HCT116 (cell line): ENCODE data around the gene ATG16L2. TPM values are rescaled to one million over a fixed set of nuclear protein-coding genes. Genes with fewer than 3 reads are reported as not detected.

Experiments
- ATAC-seq: fragments of 200-7000 bp; cut with Tn5 transposase; 2 replicates; pipeline ENCODE4 v1.9.1; 2020; ENCODE audit warnings: mild to moderate bottlenecking, moderate library complexity
- BruUV-seq: library from RNA; stranded (reverse); fragments of 400-500 nt; replicated peaks from 2 replicates; lab custom pipeline; 2021; lab: Mats Ljungman, UMichigan
- CTCF ChIA-PET: fragments of 300-600 bp; sonication (Branson Sonifier 250); formaldehyde crosslinking; loops from one replicate; lab custom pipeline; 2021; ENCODE audit warnings: antibody characterized with exemption; lab: Charles Lee
- POLR2A ChIA-PET: fragments of 300-600, 350-600 bp; sonication (Branson Sonifier 250); formaldehyde crosslinking; loops from one replicate; lab custom pipeline; 2021; ENCODE audit warnings: antibody characterized with exemption; lab: Charles Lee
- RAD21 ChIA-PET, 2 experiments: fragments of 300-600 bp; sonication (Branson Sonifier 250); formaldehyde crosslinking; loops; one replicate each; lab custom pipeline; 2023; ENCODE audit warnings: low total read pairs in 2 of 2; ENCODE audit not compliant: uncharacterized antibody in 2 of 2, unreplicated experiment in 2 of 2, low non-redundant PET in 1 of 2; lab: Charles Lee
- DNase-seq: peaks from one replicate; pipeline ENCODE4 v3.0.0-alpha.2; 2010; ENCODE audit warnings: low read depth, low spot score
- H2AFZ ChIP-seq: fragments of 200-600 bp; shearing (Covaris generic), sonication (generic); 2 replicates; pipeline ENCODE4 v1.6.1; 2017; ENCODE audit warnings: low read depth, mixed run types, mixed read lengths, antibody characterized with exemption, low read length; ENCODE audit not compliant: poor library complexity, severe bottlenecking
- H3K27ac ChIP-seq: 2 replicates; pipeline ENCODE4 v1.5.1; 2012; ENCODE audit warnings: low read depth, low read length
- H3K27me3 ChIP-seq: fragments of 200-600 bp; sonication (generic); 2 replicates; pipeline ENCODE4 v1.6.1; 2016; ENCODE audit warnings: mixed run types, low read length, mixed read lengths; ENCODE audit not compliant: insufficient read depth
- H3K36me3 ChIP-seq, 2 experiments: fragments of 200-500 bp in 1 of 2; fragments of 200-600 bp in 1 of 2; sonication (Bioruptor generic) in 1 of 2; sonication (generic) in 1 of 2; 2 replicates each; pipeline versions ENCODE4 v1.5.1 to v1.6.1; 2014 to 2016; ENCODE audit warnings: low read length in 2 of 2, inconsistent platforms in 1 of 2, mixed read lengths in 1 of 2, mixed run types in 1 of 2; ENCODE audit not compliant: insufficient read depth in 2 of 2, control insufficient read depth in 1 of 2
- H3K4me1 ChIP-seq, 2 experiments: fragments of 200-600 bp in 1 of 2; sonication (generic) in 1 of 2; 2 replicates each; pipeline versions ENCODE4 v1.5.1 to v1.6.1; 2012 to 2017; ENCODE audit warnings: low read length in 2 of 2, inconsistent platforms in 1 of 2, mild to moderate bottlenecking in 1 of 2, mixed read lengths in 1 of 2, mixed run types in 1 of 2, moderate library complexity in 1 of 2; ENCODE audit not compliant: insufficient read depth in 2 of 2, control insufficient read depth in 1 of 2
- H3K4me2 ChIP-seq: fragments of 200-600 bp; sonication (generic); 2 replicates; pipeline ENCODE4 v1.6.1; 2017; ENCODE audit warnings: mixed run types, low read length, mixed read lengths
- H3K4me3 ChIP-seq, 2 experiments: fragments of 200-600 bp in 1 of 2; sonication (generic) in 1 of 2; replicated peaks in 1 of 2; 2 replicates each; pipeline ENCODE4 v1.5.1; 2011 to 2016; ENCODE audit warnings: low read length in 2 of 2, control low read depth in 1 of 2, low read depth in 1 of 2, mild to moderate bottlenecking in 1 of 2, mixed read lengths in 1 of 2, mixed run types in 1 of 2
- H3K79me2 ChIP-seq: fragments of 200-600 bp; sonication (generic); 2 replicates; pipeline ENCODE4 v1.6.1; 2017; ENCODE audit warnings: mild to moderate bottlenecking, mixed run types, low read length, moderate library complexity, mixed read lengths; ENCODE audit not compliant: insufficient read depth
- H3K9ac ChIP-seq: fragments of 200-600 bp; sonication (generic); 2 replicates; pipeline ENCODE4 v1.6.1; 2016; ENCODE audit warnings: low read length, mixed read lengths
- H3K9me2 ChIP-seq: fragments of 200-600 bp; sonication (generic), shearing (Covaris generic); 2 replicates; pipeline ENCODE4 v1.6.1; 2017; ENCODE audit warnings: mixed run types, mild to moderate bottlenecking, moderate library complexity; ENCODE audit not compliant: insufficient read depth
- H3K9me3 ChIP-seq, 2 experiments: fragments of 200-500 bp in 1 of 2; fragments of 200-600 bp in 1 of 2; sonication (Bioruptor generic) in 1 of 2; sonication (generic) in 1 of 2; 2 replicates each; pipeline ENCODE4 v1.6.1; 2014 to 2017; ENCODE audit warnings: low read length in 2 of 2, mixed read lengths in 2 of 2, inconsistent platforms in 1 of 2, low read depth in 1 of 2, mild to moderate bottlenecking in 1 of 2, mixed run types in 1 of 2, moderate library complexity in 1 of 2; ENCODE audit not compliant: control insufficient read depth in 1 of 2, insufficient read depth in 1 of 2
- H4K20me1 ChIP-seq: fragments of 200-600 bp; sonication (generic), shearing (Covaris generic); 2 replicates; pipeline ENCODE4 v1.6.1; 2017; ENCODE audit warnings: mixed run types, mild to moderate bottlenecking, moderate library complexity; ENCODE audit not compliant: insufficient read depth
- CEBPB ChIP-seq: IDR thresholded peaks from 2 replicates; pipeline ENCODE4 v1.6.1; 2012; ENCODE audit warnings: low read depth
- EGR1 ChIP-seq: IDR thresholded peaks from 2 replicates; pipeline ENCODE4 v1.6.1; 2012; ENCODE audit warnings: low read depth
- ELF1 ChIP-seq: IDR thresholded peaks from 2 replicates; pipeline ENCODE4 v1.6.1; 2012; ENCODE audit warnings: low read depth, borderline replicate concordance
- EZH2 ChIP-seq: fragments of 200-600 bp; sonication (generic); IDR thresholded peaks from 2 replicates; pipeline ENCODE4 v1.6.1; 2017; ENCODE audit warnings: antibody characterized with exemption, mixed run types
- EZH2phosphoT487 ChIP-seq: fragments of 200-600 bp; IDR thresholded peaks from 2 replicates; pipeline ENCODE4 v1.6.1; 2018; ENCODE audit warnings: antibody characterized with exemption, borderline replicate concordance
- FOSL1 ChIP-seq: IDR thresholded peaks from 2 replicates; pipeline ENCODE4 v1.6.1; 2012; ENCODE audit warnings: low read depth
- JUND ChIP-seq: IDR thresholded peaks from 2 replicates; pipeline ENCODE4 v1.6.1; 2012
- MAX ChIP-seq: IDR thresholded peaks from 2 replicates; pipeline ENCODE4 v1.6.1; 2012
- POLR2A ChIP-seq: IDR thresholded peaks from 2 replicates; pipeline ENCODE4 v1.7.0; 2011; ENCODE audit warnings: borderline replicate concordance; ENCODE audit not compliant: insufficient read depth, insufficient read length; ENCODE audit errors: extremely low read depth
- POLR2AphosphoS5 ChIP-seq: IDR thresholded peaks from 2 replicates; pipeline ENCODE4 v1.6.1; 2011; ENCODE audit warnings: mild to moderate bottlenecking, low read depth, low read length, moderate library complexity
- RAD21 ChIP-seq: IDR thresholded peaks from 2 replicates; pipeline ENCODE4 v1.6.1; 2012; ENCODE audit warnings: low read depth, mild to moderate bottlenecking
- REST ChIP-seq: IDR thresholded peaks from 2 replicates; pipeline ENCODE4 v1.6.1; 2012; ENCODE audit warnings: low read depth
- SP1 ChIP-seq: IDR thresholded peaks from 2 replicates; pipeline ENCODE4 v1.6.1; 2012; ENCODE audit warnings: low read depth
- ZBTB33 ChIP-seq: IDR thresholded peaks from 2 replicates; pipeline ENCODE4 v1.6.1; 2011; ENCODE audit warnings: mild to moderate bottlenecking, low read length, moderate library complexity; ENCODE audit not compliant: insufficient replicate concordance; ENCODE audit errors: extremely low read depth
- ZFX ChIP-seq: fragments of 450-650 bp; IDR thresholded peaks from 2 replicates; pipeline ENCODE4 v1.6.1; 2017
- intact Hi-C: fragments of 100-400 bp; cut with micrococcal nuclease; formaldehyde crosslinking; loops from 2 replicates; pipeline ENCODE4 v1.10.0; 2022
- total RNA-seq: library from RNA; stranded (reverse); gene quantifications from one replicate; pipeline ENCODE4 v1.2.1, GENCODE V29; 2021; ENCODE audit not compliant: unreplicated experiment

ATG16L2 gene
- total RNA-seq, 1 experiment from 2014 or later, result 15.2 TPM

- no peaks in the 10 kb centered on the region for H3K9me2 ChIP-seq
- no TSS peak for BruUV-seq
- no peaks in the 10 kb centered on the region for H3K27me3 ChIP-seq
- no peak overlapping the region for H3K9ac ChIP-seq
- ATAC-seq (no peak), DNase-seq (no peak)
- peaks cover 10 to 37% of the 10 kb centered on the region in 2 experiments for H3K4me1 ChIP-seq
- H3K36me3 ChIP-seq, result no peaks in the 10 kb centered on the region
- intact Hi-C loops, result no loop called here
- no peak for TF ChIP-seq ELF1
- TF ChIP-seq EZH2, result no peak
- TF ChIP-seq CEBPB, result no peak
- TF ChIP-seq SP1, result no peak
- no peak overlapping the region for H3K4me2 ChIP-seq
- H2AFZ ChIP-seq, result no peak overlapping the region
- ChIA-PET POLR2A (no interaction called here), RAD21 (no interaction called here), CTCF (no interaction called here)
- no peaks in the 10 kb centered on the region; the same call in 1 of the 2 replicates for H3K79me2 ChIP-seq
- no peak overlapping the region for H3K27ac ChIP-seq
- H3K9me3 ChIP-seq, result no peaks in the 10 kb centered on the region
- no peak overlapping the region for H3K4me3 ChIP-seq
- no peaks in the 10 kb centered on the region for H4K20me1 ChIP-seq
Measured at GRCh38 chr11:72818971-72819370, 4.8 kb downstream of the ATG16L2 start.

- no peak for DNase-seq
- Histone ChIP-seq H3K4me2 (peak overlapping the region; percentile 88), H3K36me3 (no peaks in the 10 kb centered on the region), H3K9ac (0 out of 2 replicates have a peak overlapping the region, but pooled peaks have one; percentile 75), H3K27ac (no peak overlapping the region; the same call in 1 of the 2 replicates), H2AFZ (no peak overlapping the region), H4K20me1 (no peaks in the 10 kb centered on the region), H3K9me2 (no peaks in the 10 kb centered on the region), H3K27me3 (no peaks in the 10 kb centered on the region), H3K9me3 (no peaks in the 10 kb centered on the region), H3K79me2 (no peaks in the 10 kb centered on the region), H3K4me3 (peak overlapping the region in 1 of 2 experiments; percentile 62; a peak in 1 of 4 replicates), H3K4me1 (peaks cover 8 to 25% of the 10 kb centered on the region in 2 experiments)
- ChIA-PET POLR2A (no interaction called here), RAD21 (no interaction called here), CTCF (interaction anchor here (1.5 kb wide), 1 partner anchor 8 kb away, joined by 5 read pairs; no protein-coding TSS in a partner anchor)
- BruUV-seq, result no TSS peak
- intact Hi-C loops, result no loop called here
- ATAC-seq, result no peak
- TF ChIP-seq POLR2AphosphoS5 (no peak), POLR2A (no peak), FOSL1 (no peak), EGR1 (no peak), CEBPB (no peak), EZH2phosphoT487 (no peak), ZBTB33 (no peak), ELF1 (no peak), JUND (no peak), MAX (no peak), RAD21 (no peak), ZFX (no peak), REST (no peak)
Measured at GRCh38 chr11:72820439-72821139, 6.4 kb downstream of the ATG16L2 start.
